OCI-LY7 (cell line): Measurements from ENCODE around the gene WDR73. TPM values are rescaled to one million over a fixed set of nuclear protein-coding genes. Genes with fewer than 3 reads are reported as not detected.

Experiments
- BruUV-seq: library from RNA; stranded (reverse); fragments of 400-500 nt; replicated peaks from 2 replicates; lab custom pipeline; 2021; lab: Mats Ljungman, UMichigan
- CTCF ChIA-PET: fragments of 300-600 bp; sonication (Branson Sonifier 250); formaldehyde crosslinking; loops from one replicate; lab custom pipeline; 2022; ENCODE audit warnings: antibody characterized with exemption; ENCODE audit not compliant: unreplicated experiment; lab: Charles Lee
- POLR2A ChIA-PET: fragments of 300-600 bp; sonication (Branson Sonifier 250); formaldehyde crosslinking; loops from one replicate; lab custom pipeline; 2022; ENCODE audit warnings: antibody characterized with exemption; lab: Charles Lee
- DNase-seq: peaks from one replicate; pipeline ENCODE4 v3.0.0-alpha.2; 2015; ENCODE audit warnings: low spot score
- H2AFZ ChIP-seq: fragments of 200-600 bp; sonication (generic), shearing (Covaris generic); 2 replicates; pipeline ENCODE4 v1.6.1; 2014; ENCODE audit warnings: mild to moderate bottlenecking, antibody characterized with exemption, low read length, moderate library complexity
- H3K27ac ChIP-seq: fragments of 200-600 bp; sonication (generic); 2 replicates; pipeline ENCODE4 v1.5.1; 2014; ENCODE audit warnings: mixed run types, low read depth, mild to moderate bottlenecking, moderate library complexity, low read length, inconsistent platforms; ENCODE audit not compliant: poor library complexity, severe bottlenecking
- H3K36me3 ChIP-seq: fragments of 200-600 bp; sonication (generic); 2 replicates; pipeline ENCODE4 v1.6.1; 2014; ENCODE audit warnings: mild to moderate bottlenecking, antibody characterized with exemption, low read length, moderate library complexity, mixed read lengths; ENCODE audit not compliant: insufficient read depth
- H3K4me1 ChIP-seq: fragments of 200-600 bp; sonication (generic); 2 replicates; pipeline ENCODE4 v1.5.1; 2014; ENCODE audit warnings: mild to moderate bottlenecking, low read length; ENCODE audit not compliant: insufficient read depth, poor library complexity, severe bottlenecking
- H3K4me2 ChIP-seq: fragments of 200-600 bp; sonication (generic); 2 replicates; pipeline ENCODE4 v1.6.1; 2014; ENCODE audit warnings: mild to moderate bottlenecking, low read length
- H3K4me3 ChIP-seq: fragments of 200-600 bp; sonication (generic); 2 replicates; pipeline ENCODE4 v1.5.1; 2014; ENCODE audit warnings: mild to moderate bottlenecking, low read depth, low read length; ENCODE audit not compliant: poor library complexity, severe bottlenecking
- H3K79me2 ChIP-seq: fragments of 200-600 bp; sonication (generic); 2 replicates; pipeline ENCODE4 v1.6.1; 2016; ENCODE audit warnings: low read depth, mild to moderate bottlenecking, low read length, moderate library complexity, mixed read lengths; ENCODE audit not compliant: insufficient read depth
- H3K9me2 ChIP-seq: fragments of 200-600 bp; sonication (generic); 2 replicates; pipeline ENCODE4 v1.6.1; 2016; ENCODE audit warnings: mild to moderate bottlenecking, low read length, mixed read lengths; ENCODE audit not compliant: insufficient read depth
- H3K9me3 ChIP-seq: fragments of 200-600 bp; sonication (generic); 2 replicates; pipeline ENCODE4 v1.6.1; 2014; ENCODE audit warnings: mild to moderate bottlenecking, mixed run types, low read length, mixed read lengths
- H4K20me1 ChIP-seq: fragments of 200-600 bp; sonication (generic); 2 replicates; pipeline ENCODE4 v1.6.1; 2014; ENCODE audit warnings: mild to moderate bottlenecking, antibody characterized with exemption, low read length, moderate library complexity, mixed read lengths; ENCODE audit not compliant: insufficient read depth
- EZH2phosphoT487 ChIP-seq: fragments of 200-600 bp; sonication (generic); IDR thresholded peaks from 2 replicates; pipeline ENCODE4 v1.6.1; 2018; ENCODE audit warnings: low read depth, borderline replicate concordance, mild to moderate bottlenecking, mixed run types, antibody characterized with exemption, low read length, moderate library complexity, mixed read lengths
- intact Hi-C: fragments of 100-400 bp; cut with micrococcal nuclease; formaldehyde crosslinking; loops from one replicate; pipeline ENCODE4 v1.10.0; 2022; ENCODE audit not compliant: unreplicated experiment
- total RNA-seq, 2 experiments: library from RNA; depleted of rRNA in 1 of 2; stranded (reverse); fragments of >200 nt in 1 of 2; shearing (Covaris generic) in 1 of 2; gene quantifications; 2 replicates each; pipeline ENCODE4 v1.2.3, GENCODE V29; 2014 to 2022
- TF ChIP-seq, protein P1 (sequence below): fragments of 200-600 bp; sonication (generic); conservative IDR thresholded peaks from 2 replicates; pipeline ENCODE4 v1.5.1; 2014; ENCODE audit warnings: mild to moderate bottlenecking, antibody characterized with exemption, low read length, moderate library complexity, mixed read lengths

Gene WDR73
- total RNA-seq, 2 experiments from 2014 or later: 28.7 to 38.1 TPM

- H3K4me2 ChIP-seq: peak overlapping the region; percentile 60
- H3K27ac ChIP-seq: peak overlapping the region; percentile 81
- intact Hi-C loops: loop anchor here (2.0 to 5.0 kb wide), 4 partner anchors 57 to 383 kb away; partner anchors contain the start of genes PDE8A and WDR73
- H3K9me2 ChIP-seq: no peaks in the 10 kb centered on the region
- no peak for TF ChIP-seq EZH2phosphoT487
- TF ChIP-seq, protein P1, sequence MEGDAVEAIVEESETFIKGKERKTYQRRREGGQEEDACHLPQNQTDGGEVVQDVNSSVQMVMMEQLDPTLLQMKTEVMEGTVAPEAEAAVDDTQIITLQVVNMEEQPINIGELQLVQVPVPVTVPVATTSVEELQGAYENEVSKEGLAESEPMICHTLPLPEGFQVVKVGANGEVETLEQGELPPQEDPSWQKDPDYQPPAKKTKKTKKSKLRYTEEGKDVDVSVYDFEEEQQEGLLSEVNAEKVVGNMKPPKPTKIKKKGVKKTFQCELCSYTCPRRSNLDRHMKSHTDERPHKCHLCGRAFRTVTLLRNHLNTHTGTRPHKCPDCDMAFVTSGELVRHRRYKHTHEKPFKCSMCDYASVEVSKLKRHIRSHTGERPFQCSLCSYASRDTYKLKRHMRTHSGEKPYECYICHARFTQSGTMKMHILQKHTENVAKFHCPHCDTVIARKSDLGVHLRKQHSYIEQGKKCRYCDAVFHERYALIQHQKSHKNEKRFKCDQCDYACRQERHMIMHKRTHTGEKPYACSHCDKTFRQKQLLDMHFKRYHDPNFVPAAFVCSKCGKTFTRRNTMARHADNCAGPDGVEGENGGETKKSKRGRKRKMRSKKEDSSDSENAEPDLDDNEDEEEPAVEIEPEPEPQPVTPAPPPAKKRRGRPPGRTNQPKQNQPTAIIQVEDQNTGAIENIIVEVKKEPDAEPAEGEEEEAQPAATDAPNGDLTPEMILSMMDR: 0 out of 2 replicates have a peak, but pooled peaks have one; percentile 31
- POLR2A ChIA-PET: interaction anchor here (0.7 to 2.2 kb wide), 5 partner anchors 10 to 281 kb away, joined by 3 to 7 read pairs (median 4); no protein-coding TSS in a partner anchor
- H3K9me3 ChIP-seq: no peaks in the 10 kb centered on the region
- CTCF ChIA-PET: interaction anchor here (0.6 to 2.0 kb wide), 6 partner anchors 10 to 498 kb away, joined by 3 to 12 read pairs (median 3); partner anchors contain the start of gene WDR73
- peaks cover 7% of the 10 kb centered on the region; the same call in 1 of the 2 replicates for H3K79me2 ChIP-seq
- BruUV-seq: no TSS peak
- H3K36me3 ChIP-seq: no peaks in the 10 kb centered on the region
- H3K4me3 ChIP-seq: peak overlapping the region; percentile 25
- peak overlapping the region; percentile 96 for H2AFZ ChIP-seq
- no peaks in the 10 kb centered on the region for H4K20me1 ChIP-seq
- DNase-seq: peak; percentile 81
- H3K4me1 ChIP-seq: peaks cover 29% of the 10 kb centered on the region
Measured at GRCh38 chr15:84598250-84598649, 55.8 kb downstream of the WDR73 start.

DNA sequence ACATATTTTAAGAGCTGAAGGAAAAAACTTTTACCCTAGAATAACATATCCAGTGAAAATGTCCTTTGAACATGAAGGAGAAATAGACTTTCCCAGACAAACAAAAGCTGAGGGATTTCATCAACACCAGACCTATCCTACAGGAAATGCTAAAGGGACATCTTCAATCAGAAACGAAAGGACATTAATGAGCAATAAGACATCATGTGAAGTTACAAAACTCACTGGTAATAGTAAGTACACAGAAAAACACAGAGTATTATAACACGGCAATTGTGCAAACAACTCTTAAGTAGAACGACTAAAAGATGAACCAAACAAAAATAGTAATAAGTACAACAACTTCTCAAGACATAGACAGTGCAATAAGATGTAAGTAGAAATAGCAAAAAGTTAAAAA, 56.8 kb downstream of the WDR73 start:
- no peaks in the 10 kb centered on the region for H3K9me3 ChIP-seq
- no peak overlapping the region for H3K27ac ChIP-seq
- peaks cover 29% of the 10 kb centered on the region for H3K4me1 ChIP-seq
- DNase-seq: no peak
- BruUV-seq: no TSS peak
- ChIA-PET CTCF (no interaction called here), POLR2A (interaction anchor here (0.6 to 1.4 kb wide), 3 partner anchors 33 to 575 kb away, joined by 3 read pairs; no protein-coding TSS in a partner anchor)
- no peaks in the 10 kb centered on the region for H4K20me1 ChIP-seq
- no peaks in the 10 kb centered on the region for H3K9me2 ChIP-seq
- intact Hi-C loops: loop anchor here (5.0 kb wide), 2 partner anchors 155 to 230 kb away; no protein-coding TSS in a partner anchor
- H2AFZ ChIP-seq: no peak overlapping the region
- no peak overlapping the region for H3K4me2 ChIP-seq
- no peak overlapping the region for H3K4me3 ChIP-seq
- H3K36me3 ChIP-seq: no peaks in the 10 kb centered on the region
- TF ChIP-seq, protein P1: no peak
- TF ChIP-seq EZH2phosphoT487: no peak
- peaks cover 7% of the 10 kb centered on the region; the same call in 1 of the 2 replicates for H3K79me2 ChIP-seq

DNA sequence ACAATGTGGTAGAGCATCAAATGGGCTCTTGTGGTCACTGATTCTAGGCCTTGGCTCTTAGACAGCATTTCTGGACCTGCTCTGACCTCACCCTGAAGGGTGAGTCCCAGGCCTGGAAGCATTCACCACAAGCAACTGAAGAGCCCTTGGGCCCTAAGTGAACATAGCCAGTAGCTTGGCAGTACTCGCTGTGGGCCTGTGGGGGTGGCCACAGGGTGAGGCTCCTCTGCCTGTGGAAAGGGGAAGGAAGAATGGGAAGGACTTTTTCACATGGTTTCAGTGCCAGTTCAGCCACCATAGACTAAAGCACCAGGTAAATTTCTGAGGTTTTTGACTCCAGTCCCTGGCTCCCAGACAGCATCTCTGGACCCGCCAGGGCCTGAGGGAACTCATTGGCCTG, 58.4 kb downstream of the WDR73 start:
- Histone ChIP-seq H3K9me2 (no peaks in the 10 kb centered on the region), H3K4me3 (no peak overlapping the region), H4K20me1 (no peaks in the 10 kb centered on the region), H3K4me2 (no peak overlapping the region), H3K27ac (no peak overlapping the region), H3K9me3 (no peaks in the 10 kb centered on the region), H3K79me2 (no peaks in the 10 kb centered on the region), H3K36me3 (no peaks in the 10 kb centered on the region), H3K4me1 (peaks cover 29% of the 10 kb centered on the region), H2AFZ (no peak overlapping the region)
- BruUV-seq: no TSS peak
- ChIA-PET POLR2A (no interaction called here), CTCF (no interaction called here)
- TF ChIP-seq EZH2phosphoT487: no peak
- TF ChIP-seq, protein P1: no peak
- intact Hi-C loops: loop anchor here (5.0 kb wide), 2 partner anchors 157 to 232 kb away; no protein-coding TSS in a partner anchor
- no peak for DNase-seq
